HepG2 (cell line): ENCODE data around the gene SIK3. TPM values are rescaled to one million over a fixed set of nuclear protein-coding genes. Genes with fewer than 3 reads are reported as not detected.

ENCODE experiments used
- CSRNP2 ChIP-seq: sonication (generic); formaldehyde crosslinking; conservative IDR thresholded peaks from 2 replicates; pipeline ENCODE4 v1.8.0; 2022; ENCODE audit warnings: low read depth, missing genetic modification reagents
- EZH2 ChIP-seq: conservative IDR thresholded peaks from 2 replicates; pipeline ENCODE4 v1.6.1; 2012; ENCODE audit warnings: mild to moderate bottlenecking, low read depth, low read length, moderate library complexity
- HBP1 ChIP-seq: IDR thresholded peaks from 2 replicates; pipeline ENCODE4 v1.6.1; 2016; ENCODE audit warnings: low read depth, control low read depth
- JARID2 ChIP-seq: sonication (generic); formaldehyde crosslinking; IDR thresholded peaks from 2 replicates; pipeline ENCODE4 v1.8.1; 2023; ENCODE audit warnings: missing genetic modification reagents, inconsistent platforms; ENCODE audit not compliant: insufficient replicate concordance
- KIAA2018 ChIP-seq: sonication (generic); formaldehyde crosslinking; IDR thresholded peaks from 2 replicates; pipeline ENCODE4 v1.5.0; 2020; ENCODE audit warnings: mild to moderate bottlenecking, missing genetic modification reagents, borderline replicate concordance
- KLF11 ChIP-seq: IDR thresholded peaks from 2 replicates; pipeline ENCODE4 v1.6.1; 2016; ENCODE audit warnings: missing compliant biosample characterization
- MIER3 ChIP-seq: IDR thresholded peaks from 2 replicates; pipeline ENCODE4 v1.6.1; 2016; ENCODE audit warnings: missing compliant biosample characterization, borderline replicate concordance
- POGZ ChIP-seq: sonication (generic); formaldehyde crosslinking; IDR thresholded peaks from 2 replicates; pipeline ENCODE4 v1.4.0; 2020; ENCODE audit warnings: mild to moderate bottlenecking, missing genetic modification reagents
- SALL1 ChIP-seq: sonication (generic); formaldehyde crosslinking; IDR thresholded peaks from 2 replicates; pipeline ENCODE4 v1.8.0; 2022; ENCODE audit warnings: mild to moderate bottlenecking, missing genetic modification reagents
- TGIF2 ChIP-seq: IDR thresholded peaks from 2 replicates; pipeline ENCODE4 v1.6.1; 2016; ENCODE audit warnings: control low read depth, missing compliant biosample characterization
- ZBTB7A ChIP-seq: sonication (generic); formaldehyde crosslinking; IDR thresholded peaks from 2 replicates; pipeline ENCODE4 v1.8.0; 2022; ENCODE audit warnings: mild to moderate bottlenecking, missing genetic modification reagents
- ZNF317 ChIP-seq: sonication (generic); formaldehyde crosslinking; IDR thresholded peaks from 2 replicates; pipeline ENCODE4 v1.5.0; 2020; ENCODE audit warnings: mild to moderate bottlenecking, missing genetic modification reagents
- ZNF414 ChIP-seq: sonication (generic); formaldehyde crosslinking; IDR thresholded peaks from 2 replicates; pipeline ENCODE4 v1.5.0; 2020; ENCODE audit warnings: missing genetic modification reagents
- ZNF546 ChIP-seq: sonication (generic); formaldehyde crosslinking; conservative IDR thresholded peaks from 2 replicates; pipeline ENCODE4 v1.8.1; 2023; ENCODE audit warnings: mild to moderate bottlenecking, missing genetic modification reagents
- ZNF652 ChIP-seq: IDR thresholded peaks from 2 replicates; pipeline ENCODE4 v1.6.1; 2016; ENCODE audit warnings: low read depth, borderline replicate concordance
- polyA plus RNA-seq, 8 experiments: library from polyadenylated mRNA; depleted of rRNA in 3 of 8; stranded (reverse) in 7 of 8; unstranded in 1 of 8; fragments of >200 nt; fragmentation: Illumina TruSeq in 4 of 8; extraction: Trizol in 4 of 8; gene quantifications; 2 replicates each; pipeline versions ENCODE4 v1.2.1 to v1.2.3, GENCODE V29; 2011 to 2016; ENCODE audit warnings: low read depth in 4 of 8, missing spikeins in 1 of 8, mixed read lengths in 1 of 8; ENCODE audit not compliant: insufficient read depth in 1 of 8
- total RNA-seq, 5 experiments: library from RNA; depleted of rRNA; stranded (reverse); fragments of >200 nt; fragmentation: Illumina TruSeq; extraction: Trizol; gene quantifications; 2 replicates each; pipeline ENCODE4 v1.2.3, GENCODE V29; 2016; ENCODE audit warnings: low read depth in 1 of 5

Gene SIK3
- total and polyA plus RNA-seq, 2 of the 13 experiments (the other 11 are each of a cell fraction or from before 2014, with no cell fraction given): 5.7 to 9.8 TPM

- peak; percentile 72; the same call in 1 of the 2 replicates for TF ChIP-seq ZNF414 (CRISPR knock-in tag)
- TF ChIP-seq HBP1: no peak
- TF ChIP-seq TGIF2: 0 out of 2 replicates have a peak, but pooled peaks have one; percentile 65
- no peak for TF ChIP-seq JARID2 (CRISPR knock-in tag)
- TF ChIP-seq SALL1: peak; percentile 90
- no peak for TF ChIP-seq EZH2
- TF ChIP-seq ZNF546 (CRISPR knock-in tag): no peak
- peak; percentile 76 for TF ChIP-seq ZNF317 (CRISPR knock-in tag)
- TF ChIP-seq ZBTB7A (CRISPR knock-in tag): no peak
- no peak for TF ChIP-seq KIAA2018 (CRISPR knock-in tag)
- TF ChIP-seq POGZ (CRISPR knock-in tag): peak; percentile 65
- TF ChIP-seq MIER3 (CRISPR knock-in tag): peak; percentile 63; the same call in 1 of the 2 replicates
- TF ChIP-seq KLF11 (CRISPR knock-in tag): no peak; the same call in none of the 2 replicates
- TF ChIP-seq CSRNP2 (CRISPR knock-in tag): no peak
- TF ChIP-seq ZNF652 (CRISPR knock-in tag): peak; percentile 64; the same call in 1 of the 2 replicates
Observed at GRCh38 chr11:116808262-116809175, 289.7 kb downstream of the SIK3 start (continued).
